ENCODE data around the gene KIF1A. TPM values are rescaled to one million over a fixed set of nuclear protein-coding genes. Genes with fewer than 3 reads are reported as not detected.
A peak's percentile ranks its signal among the peaks of the same experiment; 100 is the strongest.

KIF1A gene
- total and polyA plus RNA-seq, 2 of the 13 experiments (the other 11 are each of a cell fraction or from before 2014, with no cell fraction given): 0.01 TPM; not detected in 1

GRCh38 chr2:240850756-240851077 lies 30.7 kb upstream of the KIF1A start (continued):
- TF ChIP-seq MBNL3 (CRISPR knock-in tag; conservative IDR thresholded peaks at IDR 0.05) (no peak), EHMT2 (IDR thresholded peaks at IDR 0.05; ENCODE audit: borderline replicate concordance, low read depth, low read length) (no peak), ARID2 (CRISPR knock-in tag; IDR thresholded peaks at IDR 0.05; ENCODE audit: borderline replicate concordance) (no peak)

DNA sequence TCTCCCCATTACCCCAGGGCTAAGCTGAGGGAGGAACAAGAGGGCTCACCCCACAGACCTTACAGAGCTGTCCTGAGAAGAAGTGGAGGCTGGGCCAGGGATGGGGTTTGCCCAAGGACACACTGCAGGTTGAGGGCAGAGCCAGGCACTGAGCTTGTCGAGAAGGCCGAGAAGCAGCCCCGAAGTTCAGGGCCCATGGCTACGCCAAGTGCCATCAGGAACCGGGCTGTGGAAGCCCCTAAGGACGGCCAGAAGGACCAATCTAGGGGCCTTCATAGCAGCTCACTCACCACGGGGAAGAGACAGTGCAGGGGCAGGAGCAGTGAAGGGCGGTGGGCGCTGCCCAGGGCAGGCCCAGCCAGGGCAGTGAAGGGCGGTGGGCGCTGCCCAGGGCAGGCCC lies 30.0 kb upstream of the KIF1A start:
- no peak for FAIRE-seq
- Histone ChIP-seq H2AFZ (ENCODE audit: low read length) (no peak overlapping the region), H3K27me3 (ENCODE audit: control insufficient read depth in 1 of 2, insufficient read depth in 2 of 2, low read length in 2 of 2) (peaks cover 3 to 38% of the 10 kb centered on the region in 2 experiments; a peak in 4 of 5 replicates), H3K4me1 (ENCODE audit: insufficient read depth, low read length) (peaks cover 7% of the 10 kb centered on the region; the same call in 1 of the 2 replicates), H3K4me2 (ENCODE audit: low read depth, low read length) (no peak overlapping the region), H3K27ac (ENCODE audit: extremely low read length, insufficient read depth, low read length) (no peak overlapping the region), H3K36me3 (replicated peaks in 1 of 2; ENCODE audit: control insufficient read depth in 1 of 2, insufficient read depth in 2 of 2, low read length in 2 of 2) (no peaks in the 10 kb centered on the region), H4K20me1 (ENCODE audit: insufficient read depth, low read length) (no peaks in the 10 kb centered on the region), H3K9me3 (ENCODE audit: low read length) (no peaks in the 10 kb centered on the region), H3K9ac (ENCODE audit: insufficient read depth, low read depth, low read length) (no peak overlapping the region), H3K4me3 (replicated peaks in 1 of 3; ENCODE audit: insufficient read depth in 1 of 3, low read depth in 2 of 3, low read length in 3 of 3) (no peak overlapping the region), H3K79me2 (ENCODE audit: insufficient read depth, low read length) (no peaks in the 10 kb centered on the region)
- 9% methylated on average over 7 of the region's 11 CpGs for WGBS (ENCODE audit: low lambda C conversion rate)
- in situ Hi-C loops (cut with HindIII; ENCODE audit: extremely low pct_ligation_motif_present, low pct_unique_long_range_greater_than_20kb) (loop anchor here (25.0 kb wide), 1 partner anchor 787 kb away; the partner anchor contains the start of genes ATG4B and THAP4), intact Hi-C loops (cut with micrococcal nuclease; ENCODE audit: unreplicated experiment) (loop anchor here (2.0 to 10.0 kb wide), 2 partner anchors 213 to 375 kb away; no protein-coding TSS in a partner anchor)
- CTCF ChIA-PET (ENCODE audit: low intra/inter-chr PET ratio, low total read pairs): no interaction called here
- POLR2A ChIA-PET: no interaction called here
- no peak for DNase-seq (ENCODE audit: low spot score)
- no TSS peak for BruUV-seq (replicated peaks)
- TF ChIP-seq YY1 (IDR thresholded peaks at IDR 0.05; ENCODE audit: insufficient read depth, insufficient replicate concordance, low read depth, low read length): no peak
- TF ChIP-seq PHF20 (CRISPR knock-in tag; IDR thresholded peaks at IDR 0.05): no peak
- no peak for TF ChIP-seq ZNF841 (CRISPR knock-in tag; IDR thresholded peaks at IDR 0.05; ENCODE audit: borderline replicate concordance)
- ATAC-seq: peak; percentile 5; the same call in 2 of the 3 replicates
